ENCODE results near the gene NEK7.
"Not testable (repeated sequence)": the region's sequence is repeated elsewhere in the genome, so short reads cannot be mapped to it uniquely, and the experiment has no call there.

Gene NEK7

GRCh38 chr1:198220428-198220827, 63.6 kb downstream of the NEK7 start:
- DNase-seq (ENCODE audit: insufficient read length, low spot score) = no peak
- FAIRE-seq = peak; percentile 97
- no peak for TF ChIP-seq POLR2A (IDR thresholded peaks at IDR 0.05; ENCODE audit: low read depth, low read length)

GRCh38 chr1:198227010-198227409, 70.2 kb downstream of the NEK7 start:
- DNase-seq (ENCODE audit: insufficient read length, low spot score); FAIRE-seq: not testable (repeated sequence)

GRCh38 chr1:198227454-198227853, 70.7 kb downstream of the NEK7 start:
- DNase-seq (ENCODE audit: insufficient read length, low spot score); FAIRE-seq: not testable (repeated sequence)

- FAIRE-seq (no peak), DNase-seq (ENCODE audit: insufficient read length, low spot score) (no peak)
- TF ChIP-seq POLR2A (IDR thresholded peaks at IDR 0.05; ENCODE audit: low read depth, low read length) = no peak
Observed at GRCh38 chr1:198228925-198229324, 72.1 kb downstream of the NEK7 start.

- FAIRE-seq = no peak
- DNase-seq (ENCODE audit: insufficient read length, low spot score) = no peak
Observed at GRCh38 chr1:198231779-198232178, 75.0 kb downstream of the NEK7 start.

GRCh38 chr1:198232378-198232777, 75.6 kb downstream of the NEK7 start:
- no peak for TF ChIP-seq POLR2A (IDR thresholded peaks at IDR 0.05; ENCODE audit: low read depth, low read length)
- DNase-seq (ENCODE audit: insufficient read length, low spot score) (no peak), FAIRE-seq (peak; percentile 15)

More at GRCh38 chr1:198231779-198232178, 75.0 kb downstream of the NEK7 start:
- no peak for TF ChIP-seq POLR2A (IDR thresholded peaks at IDR 0.05; ENCODE audit: low read depth, low read length)

GRCh38 chr1:198232940-198233675, 76.3 kb downstream of the NEK7 start:
- DNase-seq (ENCODE audit: insufficient read length, low spot score) = no peak

GRCh38 chr1:198234520-198235251, 77.9 kb downstream of the NEK7 start:
- DNase-seq (ENCODE audit: insufficient read length, low spot score) = no peak
- peak; percentile 68 for FAIRE-seq
- TF ChIP-seq POLR2A (IDR thresholded peaks at IDR 0.05; ENCODE audit: low read depth, low read length) = no peak

More at GRCh38 chr1:198232940-198233675, 76.3 kb downstream of the NEK7 start:
- TF ChIP-seq POLR2A (IDR thresholded peaks at IDR 0.05; ENCODE audit: low read depth, low read length) = no peak
- no peak for FAIRE-seq

- DNase-seq (ENCODE audit: insufficient read length, low spot score) (no peak), FAIRE-seq (no peak)
- TF ChIP-seq POLR2A (IDR thresholded peaks at IDR 0.05; ENCODE audit: low read depth, low read length) = no peak
Observed at GRCh38 chr1:198238121-198238520, 81.3 kb downstream of the NEK7 start.

- FAIRE-seq (no peak), DNase-seq (ENCODE audit: insufficient read length, low spot score) (no peak)
- no peak for TF ChIP-seq POLR2A (IDR thresholded peaks at IDR 0.05; ENCODE audit: low read depth, low read length)
Observed at GRCh38 chr1:198241553-198241952, 84.8 kb downstream of the NEK7 start.

- TF ChIP-seq POLR2A (IDR thresholded peaks at IDR 0.05; ENCODE audit: low read depth, low read length) = no peak
- FAIRE-seq (no peak), DNase-seq (ENCODE audit: insufficient read length, low spot score) (no peak)
Observed at GRCh38 chr1:198244772-198245171, 88.0 kb downstream of the NEK7 start.

- TF ChIP-seq POLR2A (IDR thresholded peaks at IDR 0.05; ENCODE audit: low read depth, low read length) = no peak
- FAIRE-seq = no peak
- DNase-seq (ENCODE audit: insufficient read length, low spot score) = no peak
Observed at GRCh38 chr1:198245379-198245778, 88.6 kb downstream of the NEK7 start.

- FAIRE-seq (no peak), DNase-seq (ENCODE audit: insufficient read length, low spot score) (no peak)
- TF ChIP-seq POLR2A (IDR thresholded peaks at IDR 0.05; ENCODE audit: low read depth, low read length) = no peak
Observed at GRCh38 chr1:198246337-198246736, 89.5 kb downstream of the NEK7 start.

- DNase-seq (ENCODE audit: insufficient read length, low spot score) (no peak), FAIRE-seq (no peak)
- TF ChIP-seq POLR2A (IDR thresholded peaks at IDR 0.05; ENCODE audit: low read depth, low read length) = no peak
Observed at GRCh38 chr1:198253259-198253658, 96.5 kb downstream of the NEK7 start.

GRCh38 chr1:198253668-198254067, 96.9 kb downstream of the NEK7 start:
- DNase-seq (ENCODE audit: insufficient read length, low spot score) (no peak), FAIRE-seq (peak; percentile 97)
- no peak for TF ChIP-seq POLR2A (IDR thresholded peaks at IDR 0.05; ENCODE audit: low read depth, low read length)
